Midbrain (tissue), 1 donor: ENCODE measurements around the gene MARVELD3.
"Not testable (repeated sequence)": the region's sequence is repeated elsewhere in the genome, so short reads cannot be mapped to it uniquely, and the experiment has no call there.

Experiments
- DNase-seq: peaks from one replicate; lab custom pipeline; 2025; lab: John Stamatoyannopoulos, UW

The MARVELD3 gene

GRCh38 chr16:71626018-71626857, at the start of gene MARVELD3:
Gene MARVELD3 (plus strand): TSS chr16:71626184. CDS start chr16:71626230, 46 bp downstream.
- DNase-seq, result no peak

- DNase-seq, result no peak
These were observed 49.0 kb upstream of the MARVELD3 start, which contains the start of gene TAT for GRCh38 chr16:71576971-71577370. Gene TAT (minus strand): TSS chr16:71577092. CDS start chr16:71576415, 677 bp downstream.

GRCh38 chr16:71582553-71582848, 43.5 kb upstream of the MARVELD3 start:
- DNase-seq, result not testable (repeated sequence)

GRCh38 chr16:71584543-71585317, 41.3 kb upstream of the MARVELD3 start:
- no peak for DNase-seq

GRCh38 chr16:71585318-71585703, 40.7 kb upstream of the MARVELD3 start:
- DNase-seq, result no peak

- not testable (repeated sequence) for DNase-seq
These were observed 36.6 kb upstream of the MARVELD3 start for GRCh38 chr16:71589334-71589733.

GRCh38 chr16:71590071-71590470, 35.9 kb upstream of the MARVELD3 start:
- not testable (repeated sequence) for DNase-seq

- no peak for DNase-seq
These were observed 35.4 kb upstream of the MARVELD3 start for GRCh38 chr16:71590584-71590983.

GRCh38 chr16:71591917-71592316, 34.1 kb upstream of the MARVELD3 start:
- DNase-seq, result no peak

GRCh38 chr16:71593048-71593999, 32.7 kb upstream of the MARVELD3 start:
- DNase-seq, result no peak

GRCh38 chr16:71594000-71594646, 31.9 kb upstream of the MARVELD3 start:
- DNase-seq, result no peak

GRCh38 chr16:71595340-71595826, 30.6 kb upstream of the MARVELD3 start:
- not testable (repeated sequence) for DNase-seq

- DNase-seq, result not testable (repeated sequence)
These were observed 27.6 kb upstream of the MARVELD3 start for GRCh38 chr16:71598426-71598825.

- DNase-seq, result no peak
These were observed 25.2 kb upstream of the MARVELD3 start for GRCh38 chr16:71600822-71601221.

GRCh38 chr16:71609066-71609465, 16.9 kb upstream of the MARVELD3 start:
- no peak for DNase-seq

GRCh38 chr16:71610447-71610846, 15.5 kb upstream of the MARVELD3 start:
- no peak for DNase-seq

GRCh38 chr16:71610936-71611871, 14.8 kb upstream of the MARVELD3 start:
- peak; percentile 63 for DNase-seq

- not testable (repeated sequence) for DNase-seq
These were observed 11.0 kb upstream of the MARVELD3 start for GRCh38 chr16:71614956-71615355.

- DNase-seq, result no peak
These were observed 7.6 kb upstream of the MARVELD3 start for GRCh38 chr16:71618429-71618828.

- DNase-seq, result no peak
These were observed 3.9 kb upstream of the MARVELD3 start for GRCh38 chr16:71622088-71622487.
